ENCODE measurements around the gene PRG2.
A peak's percentile ranks its signal among the peaks of the same experiment; 100 is the strongest.

PRG2 gene

GRCh38 chr11:57390535-57390934 is at the start of gene PRG2:
TSS of gene PRG2 (minus strand) at chr11:57390650. CDS start at chr11:57389944, 706 bp downstream.
- Mint-ChIP-seq H3K9me3 (no peaks in the 10 kb centered on the region), H3K4me3 (no peak within 1 kb of the TSS), H3K4me1 (ENCODE audit: low read depth) (no peaks in the 10 kb centered on the region), H3K36me3 (ENCODE audit: low read depth) (no peaks in the 10 kb centered on the region), H3K27ac (no peak within 1 kb of the TSS), H3K27me3 (peaks cover 4% of the 10 kb centered on the region)

GRCh38 chr11:57439786-57440185 is 49.3 kb upstream of the PRG2 start:
- Mint-ChIP-seq H3K9me3 (no peaks in the 10 kb centered on the region), H3K36me3 (ENCODE audit: low read depth) (no peaks in the 10 kb centered on the region), H3K4me3 (no peak overlapping the region), H3K27ac (no peak overlapping the region), H3K27me3 (peaks cover 4% of the 10 kb centered on the region), H3K4me1 (ENCODE audit: low read depth) (no peaks in the 10 kb centered on the region)

GRCh38 chr11:57438345-57439285 is 48.2 kb upstream of the PRG2 start:
- no peak overlapping the region for H3K4me3 Mint-ChIP-seq
- no peak overlapping the region for H3K27ac Mint-ChIP-seq
- no peaks in the 10 kb centered on the region for H3K36me3 Mint-ChIP-seq (ENCODE audit: low read depth)
- H3K9me3 Mint-ChIP-seq, result no peaks in the 10 kb centered on the region
- no peaks in the 10 kb centered on the region for H3K27me3 Mint-ChIP-seq
- H3K4me1 Mint-ChIP-seq (ENCODE audit: low read depth), result no peaks in the 10 kb centered on the region

GRCh38 chr11:57436031-57436430 is 45.6 kb upstream of the PRG2 start:
- Mint-ChIP-seq H3K4me3 (no peak overlapping the region), H3K27ac (no peak overlapping the region)

GRCh38 chr11:57434640-57435546 is 44.4 kb upstream of the PRG2 start:
- Mint-ChIP-seq H3K27me3 (no peaks in the 10 kb centered on the region), H3K27ac (no peak overlapping the region), H3K4me1 (ENCODE audit: low read depth) (peaks cover 12% of the 10 kb centered on the region), H3K9me3 (no peaks in the 10 kb centered on the region), H3K4me3 (no peak overlapping the region), H3K36me3 (ENCODE audit: low read depth) (no peaks in the 10 kb centered on the region)

More at GRCh38 chr11:57436031-57436430, 45.6 kb upstream of the PRG2 start:
- H3K9me3 Mint-ChIP-seq, result no peaks in the 10 kb centered on the region
- H3K36me3 Mint-ChIP-seq (ENCODE audit: low read depth), result no peaks in the 10 kb centered on the region
- peaks cover 12% of the 10 kb centered on the region for H3K4me1 Mint-ChIP-seq (ENCODE audit: low read depth)
- H3K27me3 Mint-ChIP-seq, result no peaks in the 10 kb centered on the region

GRCh38 chr11:57432714-57433163 is 42.3 kb upstream of the PRG2 start:
- Mint-ChIP-seq H3K36me3 (ENCODE audit: low read depth) (no peaks in the 10 kb centered on the region), H3K4me1 (ENCODE audit: low read depth) (peaks cover 14% of the 10 kb centered on the region)

GRCh38 chr11:57432149-57432561 is 41.7 kb upstream of the PRG2 start:
- H3K27ac Mint-ChIP-seq, result peak overlapping the region; percentile 1
- H3K4me1 Mint-ChIP-seq (ENCODE audit: low read depth), result peaks cover 20% of the 10 kb centered on the region
- no peaks in the 10 kb centered on the region for H3K9me3 Mint-ChIP-seq
- H3K36me3 Mint-ChIP-seq (ENCODE audit: low read depth), result no peaks in the 10 kb centered on the region
- no peak overlapping the region for H3K4me3 Mint-ChIP-seq
- H3K27me3 Mint-ChIP-seq, result no peaks in the 10 kb centered on the region

More at GRCh38 chr11:57432714-57433163, 42.3 kb upstream of the PRG2 start:
- Mint-ChIP-seq H3K27ac (no peak overlapping the region), H3K27me3 (no peaks in the 10 kb centered on the region), H3K9me3 (no peaks in the 10 kb centered on the region), H3K4me3 (no peak overlapping the region)

- Mint-ChIP-seq H3K27ac (no peak overlapping the region), H3K27me3 (no peaks in the 10 kb centered on the region), H3K36me3 (ENCODE audit: low read depth) (peaks cover 8% of the 10 kb centered on the region)
Observed at GRCh38 chr11:57430952-57431351, 40.5 kb upstream of the PRG2 start.

GRCh38 chr11:57429946-57430345 is 39.5 kb upstream of the PRG2 start:
- no peaks in the 10 kb centered on the region for H3K9me3 Mint-ChIP-seq
- H3K27me3 Mint-ChIP-seq, result no peaks in the 10 kb centered on the region
- no peak overlapping the region for H3K4me3 Mint-ChIP-seq
- H3K27ac Mint-ChIP-seq, result no peak overlapping the region
- peaks cover 18% of the 10 kb centered on the region for H3K36me3 Mint-ChIP-seq (ENCODE audit: low read depth)
- peaks cover 32% of the 10 kb centered on the region for H3K4me1 Mint-ChIP-seq (ENCODE audit: low read depth)

More at GRCh38 chr11:57430952-57431351, 40.5 kb upstream of the PRG2 start:
- H3K9me3 Mint-ChIP-seq, result no peaks in the 10 kb centered on the region
- no peak overlapping the region for H3K4me3 Mint-ChIP-seq
- peaks cover 25% of the 10 kb centered on the region for H3K4me1 Mint-ChIP-seq (ENCODE audit: low read depth)

GRCh38 chr11:57428643-57429042 is 38.2 kb upstream of the PRG2 start:
- H3K4me3 Mint-ChIP-seq, result no peak overlapping the region
- peaks cover 30% of the 10 kb centered on the region for H3K36me3 Mint-ChIP-seq (ENCODE audit: low read depth)
- H3K4me1 Mint-ChIP-seq (ENCODE audit: low read depth), result peaks cover 45% of the 10 kb centered on the region
- no peaks in the 10 kb centered on the region for H3K9me3 Mint-ChIP-seq
- H3K27me3 Mint-ChIP-seq, result no peaks in the 10 kb centered on the region
- H3K27ac Mint-ChIP-seq, result no peak overlapping the region

- Mint-ChIP-seq H3K4me3 (peak overlapping the region; percentile 96), H3K27ac (peak overlapping the region; percentile 96), H3K36me3 (ENCODE audit: low read depth) (peaks cover 39% of the 10 kb centered on the region), H3K9me3 (no peaks in the 10 kb centered on the region), H3K27me3 (no peaks in the 10 kb centered on the region), H3K4me1 (ENCODE audit: low read depth) (peaks cover 53% of the 10 kb centered on the region)
Observed at GRCh38 chr11:57427727-57428082, 37.3 kb upstream of the PRG2 start.

- Mint-ChIP-seq H3K36me3 (ENCODE audit: low read depth) (peaks cover 45% of the 10 kb centered on the region), H3K4me3 (peak within 1 kb of the TSS; percentile 96), H3K4me1 (ENCODE audit: low read depth) (peaks cover 53% of the 10 kb centered on the region), H3K9me3 (no peaks in the 10 kb centered on the region), H3K27me3 (no peaks in the 10 kb centered on the region), H3K27ac (peak within 1 kb of the TSS; percentile 96)
Observed at GRCh38 chr11:57426929-57427726, 36.7 kb upstream of the PRG2 start, which contains the start of gene SLC43A3. TSS of gene SLC43A3 (minus strand) at chr11:57427121. CDS start at chr11:57426172, 949 bp downstream.

- Mint-ChIP-seq H3K4me1 (ENCODE audit: low read depth) (peaks cover 55% of the 10 kb centered on the region), H3K9me3 (no peaks in the 10 kb centered on the region), H3K27me3 (no peaks in the 10 kb centered on the region), H3K4me3 (peak overlapping the region; percentile 96), H3K27ac (peak overlapping the region; percentile 96), H3K36me3 (ENCODE audit: low read depth) (peaks cover 52% of the 10 kb centered on the region)
Observed at GRCh38 chr11:57426439-57426928, 36.0 kb upstream of the PRG2 start.

Data from stimulated activated naive CD8-positive, alpha-beta T cell treated with anti-CD3 and anti-CD28 coated beads, Interleukin-15, Interleukin-2, amounts not matched to agents 100 ng/mL and 50 ng/mL, for 24 hours (primary cell).